B cell (primary cell): ENCODE measurements around the gene GRIPAP1. TPM values are rescaled to one million over a fixed set of nuclear protein-coding genes. Genes with fewer than 3 reads are reported as not detected.

Experiments used
- ATAC-seq: fragments of 200-7000 bp; cut with Tn5 transposase; one replicate; pipeline ENCODE4 v1.10.0; 2021; ENCODE audit warnings: low read depth, mild to moderate bottlenecking, moderate number of reproducible peaks, moderate library complexity
- CTCF ChIA-PET: fragments of 350-600 bp; sonication (Branson Sonifier 250); formaldehyde crosslinking; loops from one replicate; lab custom pipeline; 2021; ENCODE audit warnings: antibody characterized with exemption, inconsistent platforms; lab: Charles Lee
- POLR2A ChIA-PET: fragments of 350-600 bp; sonication (Branson Sonifier 250); formaldehyde crosslinking; loops from one replicate; lab custom pipeline; 2021; ENCODE audit warnings: antibody characterized with exemption; lab: Charles Lee
- DNase-seq: peaks from one replicate; pipeline ENCODE4 v3.0.0; 2013
- H2AFZ ChIP-seq: 2 replicates; pipeline ENCODE4 v1.6.1; 2012; ENCODE audit warnings: mild to moderate bottlenecking, low read depth, low read length; ENCODE audit not compliant: insufficient read depth, poor library complexity, severe bottlenecking
- H3K27ac ChIP-seq, 2 donors: 1 replicate in 1 of 2; 2 replicates in 1 of 2; pipeline ENCODE4 v1.5.1; 2012 to 2013; ENCODE audit warnings: low read length in 2 of 2, mild to moderate bottlenecking in 2 of 2, moderate library complexity in 1 of 2
- H3K27me3 ChIP-seq, 4 experiments: fragments of 200-600 bp in 1 of 4; sonication (generic) in 1 of 4; replicated peaks in 1 of 4; 1 replicate in 2 of 4; 2 replicates in 2 of 4; pipeline versions ENCODE4 v1.6.1 to v1.7.0; 2013 to 2016; ENCODE audit warnings: low read length in 3 of 4, mild to moderate bottlenecking in 2 of 4, mixed read lengths in 1 of 4, moderate library complexity in 1 of 4; ENCODE audit not compliant: insufficient read depth in 4 of 4, control insufficient read depth in 3 of 4; ENCODE audit errors: control extremely low read depth in 1 of 4
- H3K36me3 ChIP-seq, 2 experiments: replicated peaks in 1 of 2; 1 replicate in 1 of 2; 2 replicates in 1 of 2; pipeline versions ENCODE4 v1.6.1 to v1.7.1; 2013; ENCODE audit warnings: low read length in 1 of 2; ENCODE audit not compliant: insufficient read depth in 2 of 2, control insufficient read depth in 1 of 2; ENCODE audit errors: control extremely low read depth in 1 of 2, extremely low read depth in 1 of 2
- H3K4me1 ChIP-seq, 2 donors: fragments of 200-600 bp in 1 of 2; sonication (generic) in 1 of 2; 1 replicate in 1 of 2; 2 replicates in 1 of 2; pipeline versions ENCODE4 v1.5.1 to v1.6.1; 2013 to 2017; ENCODE audit warnings: low read length in 2 of 2; ENCODE audit not compliant: control insufficient read depth in 2 of 2, insufficient read depth in 2 of 2
- H3K4me2 ChIP-seq: replicated peaks from 2 replicates; pipeline ENCODE3; 2012; ENCODE audit warnings: mild to moderate bottlenecking, low read depth, low read length; ENCODE audit not compliant: poor library complexity, severe bottlenecking
- H3K4me3 ChIP-seq, 5 experiments: fragments of 200-600 bp in 1 of 5; sonication (generic) in 1 of 5; 1 replicate in 3 of 5; 2 replicates in 2 of 5; pipeline versions ENCODE4 v1.5.1 to v1.7.0; 2011 to 2016; ENCODE audit warnings: low read length in 4 of 5, mild to moderate bottlenecking in 4 of 5, low read depth in 2 of 5, control low read depth in 1 of 5, moderate library complexity in 1 of 5; ENCODE audit not compliant: insufficient read depth in 1 of 5; ENCODE audit errors: control extremely low read depth in 1 of 5, extremely low read depth in 1 of 5
- H3K79me2 ChIP-seq: fragments of 200-600 bp; sonication (generic); one replicate; pipeline ENCODE4 v1.6.0; 2016; ENCODE audit warnings: low read length; ENCODE audit not compliant: control insufficient read depth, insufficient read depth
- H3K9ac ChIP-seq: fragments of 200-600 bp; sonication (generic); 2 replicates; pipeline ENCODE4 v1.6.1; 2017; ENCODE audit warnings: mild to moderate bottlenecking, low read length, moderate library complexity
- H3K9me3 ChIP-seq, 3 donors: one replicate each; pipeline versions ENCODE4 v1.6.1 to v1.7.1; 2013; ENCODE audit warnings: low read length in 2 of 3; ENCODE audit not compliant: control insufficient read depth in 2 of 3, insufficient read depth in 1 of 3; ENCODE audit errors: control extremely low read depth in 1 of 3
- H4K20me1 ChIP-seq: 2 replicates; pipeline ENCODE4 v1.6.0; 2012; ENCODE audit warnings: mild to moderate bottlenecking, low read length; ENCODE audit not compliant: insufficient read depth, control insufficient read depth, poor library complexity, severe bottlenecking
- H3K27ac Mint-ChIP-seq: one replicate; pipeline ENCODE4 v1.8.0; 2021; ENCODE audit warnings: mixed read lengths
- H3K27me3 Mint-ChIP-seq: one replicate; pipeline ENCODE4 v1.8.0; 2021; ENCODE audit warnings: mixed read lengths
- H3K4me1 Mint-ChIP-seq: one replicate; pipeline ENCODE4 v1.8.0; 2021; ENCODE audit warnings: mixed read lengths
- H3K4me3 Mint-ChIP-seq: one replicate; pipeline ENCODE4 v1.8.0; 2021; ENCODE audit warnings: mixed read lengths
- H3K9me3 Mint-ChIP-seq: one replicate; pipeline ENCODE4 v1.8.0; 2022; ENCODE audit warnings: mixed read lengths; ENCODE audit not compliant: insufficient read depth
- CTCF ChIP-seq: fragments of 200-600 bp; IDR thresholded peaks from one replicate; pipeline ENCODE4 v1.8.0; 2022; ENCODE audit warnings: antibody characterized with exemption, mild to moderate bottlenecking
- EZH2 ChIP-seq: IDR thresholded peaks from 2 replicates; pipeline ENCODE4 v1.6.1; 2012; ENCODE audit warnings: borderline replicate concordance, low read depth, mild to moderate bottlenecking, moderate library complexity, low read length; ENCODE audit not compliant: insufficient read depth, poor library complexity, severe bottlenecking
- WGBS: methylation state at CpG from one replicate; pipeline ENCODE4 v1.1.5; 2013; ENCODE audit warnings: missing lambda C conversion rate; ENCODE audit not compliant: insufficient coverage; 5-methylcytosine and 5-hydroxymethylcytosine counted together
- intact Hi-C: fragments of 100-400 bp; cut with micrococcal nuclease; formaldehyde crosslinking; loops from one replicate; pipeline ENCODE4 v1.10.0; 2022
- polyA plus RNA-seq: library from polyadenylated mRNA; depleted of rRNA; stranded (reverse); fragments of >200 nt; gene quantifications from 2 replicates; pipeline ENCODE4 v1.2.3, GENCODE V29; 2012
- total RNA-seq, 2 donors: library from RNA; stranded (reverse); fragments of 120-200 nt in 1 of 2; gene quantifications; 1 replicate in 1 of 2; 2 replicates in 1 of 2; pipeline versions ENCODE4 v1.2.3 to v1.2.4, GENCODE V29; 2013 to 2022

The GRIPAP1 gene
- total and polyA plus RNA-seq, 2 donors (not counting 1 experiment from before 2014, with no cell fraction given), result 70.7 to 143 TPM

GRCh38 chrX:49003696-49004095 lies 1.6 kb upstream of the GRIPAP1 start:
- Histone ChIP-seq H3K27me3 (no peaks in the 10 kb centered on the region), H3K4me3 (no peak overlapping the region), H3K36me3 (peaks cover 0 to 4% of the 10 kb centered on the region in 2 experiments), H3K9me3 (no peaks in the 10 kb centered on the region), H3K79me2 (peaks cover 15% of the 10 kb centered on the region), H4K20me1 (no peaks in the 10 kb centered on the region), H2AFZ (no peak overlapping the region), H3K27ac (no peak overlapping the region), H3K9ac (no peak overlapping the region), H3K4me2 (no peak overlapping the region), H3K4me1 (peaks cover 8 to 14% of the 10 kb centered on the region in 2 donors)
- TF ChIP-seq CTCF, result no peak
- TF ChIP-seq EZH2, result no peak
- H3K27me3 Mint-ChIP-seq, result no peaks in the 10 kb centered on the region
- peak overlapping the region; percentile 37 for H3K4me3 Mint-ChIP-seq
- DNase-seq, result no peak
- POLR2A ChIA-PET, result no interaction called here
- no peaks in the 10 kb centered on the region for H3K9me3 Mint-ChIP-seq
- no peak for ATAC-seq
- no peak overlapping the region for H3K27ac Mint-ChIP-seq
- CTCF ChIA-PET, result no interaction called here
- peaks cover 20% of the 10 kb centered on the region for H3K4me1 Mint-ChIP-seq
- intact Hi-C loops, result loop anchor here (2.0 kb wide), 1 partner anchor 75 kb away; the partner anchor contains the start of gene WDR45
- WGBS, result no CpG with 5 or more reads among the region's 5 CpGs

GRCh38 chrX:49001521-49002090 lies 458 bp downstream of the GRIPAP1 start:
- 2% methylated on average over 16 of the region's 17 CpGs for WGBS
- H3K27ac ChIP-seq, result peak overlapping the region; percentile 97 to 99
- intact Hi-C loops, result loop anchor here (1.0 to 2.0 kb wide), 5 partner anchors 12 to 100 kb away; partner anchors contain the start of genes TFE3 and WDR45
- H3K4me1 ChIP-seq, result peaks cover 8 to 14% of the 10 kb centered on the region in 2 donors
- ChIA-PET POLR2A (interaction anchor here (0.8 to 1.6 kb wide), 7 partner anchors 41 to 104 kb away, joined by 3 to 16 read pairs (median 4); partner anchors contain the start of genes PQBP1, TFE3, TIMM17B and WDR45), CTCF (interaction anchor here (0.9 to 1.0 kb wide), 2 partner anchors 29 to 42 kb away, joined by 6 to 7 read pairs; partner anchors contain the start of gene TFE3)
- TF ChIP-seq EZH2 (no peak), CTCF (no peak)
- no peaks in the 10 kb centered on the region for H3K27me3 ChIP-seq
- ATAC-seq (peak; percentile 12), DNase-seq (peak; percentile 78)
- H3K9ac ChIP-seq, result peak overlapping the region; percentile 85
- peak overlapping the region; percentile 66 to 93 (median 86) for H3K4me3 ChIP-seq
- peak overlapping the region; percentile 78 for H2AFZ ChIP-seq
- no peaks in the 10 kb centered on the region for H3K9me3 ChIP-seq
- no peaks in the 10 kb centered on the region for H3K27me3 Mint-ChIP-seq
- H3K79me2 ChIP-seq, result peaks cover 25% of the 10 kb centered on the region
- peak overlapping the region; percentile 95 for H3K4me3 Mint-ChIP-seq
- H3K27ac Mint-ChIP-seq, result peak overlapping the region; percentile 98
- H3K4me2 ChIP-seq, result peak overlapping the region; percentile 75
- peaks cover 28% of the 10 kb centered on the region for H3K4me1 Mint-ChIP-seq
- peaks cover 4% of the 10 kb centered on the region for H4K20me1 ChIP-seq
- H3K36me3 ChIP-seq, result peaks cover 0 to 16% of the 10 kb centered on the region in 2 experiments
- H3K9me3 Mint-ChIP-seq, result no peaks in the 10 kb centered on the region
